Fibroblast of lung (primary cell): ENCODE data around the gene KIF26B.

Experiments used
- CTCF ChIP-seq, 2 donors: IDR thresholded peaks in 1 of 2; conservative IDR thresholded peaks in 1 of 2; 1 replicate in 1 of 2; 2 replicates in 1 of 2; pipeline ENCODE4 v1.5.1; 2011 to 2012; ENCODE audit warnings: low read length in 2 of 2, control low read depth in 1 of 2, inconsistent platforms in 1 of 2, low read depth in 1 of 2, mild to moderate bottlenecking in 1 of 2
- EZH2 ChIP-seq: IDR thresholded peaks from 2 replicates; pipeline ENCODE4 v1.5.1; 2012; ENCODE audit warnings: low read length, control low read depth, mild to moderate bottlenecking; ENCODE audit errors: missing control alignments

GRCh38 chr1:245682638-245683628, 528.1 kb downstream of the KIF26B start:
- TF ChIP-seq EZH2 (no peak), CTCF (conservative IDR thresholded peaks at IDR 0.05 in 1 of 2, IDR thresholded peaks at IDR 0.05 in 1 of 2; ENCODE audit: low read depth in 1 of 2, low read length in 2 of 2) (no peak)
